HEK293 (cell line): ENCODE results near the gene ATP5PO.

Source experiments
- KLF7 ChIP-seq: fragments of 450-650 bp; formaldehyde crosslinking; IDR thresholded peaks from 2 replicates; pipeline ENCODE4 v1.5.1; 2016; ENCODE audit warnings: missing biosample characterization, missing genetic modification characterization, borderline replicate concordance
- OSR2 ChIP-seq: fragments of 450-650 bp; formaldehyde crosslinking; IDR thresholded peaks from 2 replicates; pipeline ENCODE4 v1.5.1; 2016; ENCODE audit warnings: missing biosample characterization, missing genetic modification characterization
- SETDB1 ChIP-seq: IDR thresholded peaks from one replicate; pipeline ENCODE4 v1.6.1; 2017; ENCODE audit warnings: mild to moderate bottlenecking, low read length, moderate library complexity, mixed read lengths; ENCODE audit not compliant: insufficient read length
- ZBTB48 ChIP-seq: fragments of 450-650 bp; formaldehyde crosslinking; IDR thresholded peaks from 2 replicates; pipeline ENCODE4 v1.5.1; 2016; ENCODE audit warnings: missing biosample characterization, missing genetic modification characterization
- ZNF138 ChIP-seq: fragments of 450-650 bp; formaldehyde crosslinking; IDR thresholded peaks from 2 replicates; pipeline ENCODE4 v1.5.1; 2016; ENCODE audit warnings: missing biosample characterization, missing genetic modification characterization, borderline replicate concordance
- ZNF155 ChIP-seq: fragments of 450-650 bp; formaldehyde crosslinking; IDR thresholded peaks from 2 replicates; pipeline ENCODE4 v1.5.1; 2016; ENCODE audit warnings: missing biosample characterization, missing genetic modification characterization
- ZNF223 ChIP-seq: fragments of 450-650 bp; formaldehyde crosslinking; IDR thresholded peaks from 2 replicates; pipeline ENCODE4 v1.5.1; 2016; ENCODE audit warnings: missing biosample characterization, missing genetic modification characterization
- ZNF292 ChIP-seq: fragments of 450-650 bp; formaldehyde crosslinking; IDR thresholded peaks from 2 replicates; pipeline ENCODE4 v1.5.1; 2016; ENCODE audit warnings: low read depth, missing biosample characterization, missing genetic modification characterization, borderline replicate concordance
- ZNF341 ChIP-seq: fragments of 450-650 bp; formaldehyde crosslinking; IDR thresholded peaks from 2 replicates; pipeline ENCODE4; 2016; ENCODE audit warnings: low read depth, missing biosample characterization, missing genetic modification characterization
- ZNF529 ChIP-seq: fragments of 450-650 bp; formaldehyde crosslinking; IDR thresholded peaks from 2 replicates; pipeline ENCODE4 v1.5.1; 2017; ENCODE audit warnings: missing genetic modification characterization, missing biosample characterization; ENCODE audit not compliant: insufficient replicate concordance
- ZNF571 ChIP-seq: fragments of 450-650 bp; formaldehyde crosslinking; IDR thresholded peaks from 2 replicates; pipeline ENCODE4 v1.5.0; 2017; ENCODE audit warnings: missing biosample characterization, missing genetic modification characterization
- ZNF660 ChIP-seq: fragments of 450-650 bp; IDR thresholded peaks from 2 replicates; pipeline ENCODE4 v1.5.1; 2018; ENCODE audit warnings: missing biosample characterization, mild to moderate bottlenecking, missing genetic modification characterization
- ZNF747 ChIP-seq: fragments of 450-650 bp; formaldehyde crosslinking; IDR thresholded peaks from 2 replicates; pipeline ENCODE4 v1.5.1; 2016; ENCODE audit warnings: missing biosample characterization, missing genetic modification characterization
- ZNF76 ChIP-seq: fragments of 450-650 bp; formaldehyde crosslinking; IDR thresholded peaks from 2 replicates; pipeline ENCODE4; 2016; ENCODE audit warnings: low read depth, missing biosample characterization, missing genetic modification characterization, borderline replicate concordance
- ZNF791 ChIP-seq: fragments of 450-650 bp; formaldehyde crosslinking; IDR thresholded peaks from 2 replicates; pipeline ENCODE4 v1.5.1; 2016; ENCODE audit warnings: missing biosample characterization, missing genetic modification characterization
- ZSCAN16 ChIP-seq: fragments of 450-650 bp; formaldehyde crosslinking; IDR thresholded peaks from 2 replicates; pipeline ENCODE4 v1.5.1; 2016; ENCODE audit warnings: missing biosample characterization, missing genetic modification characterization
- ZSCAN30 ChIP-seq: fragments of 450-650 bp; IDR thresholded peaks from 2 replicates; pipeline ENCODE4 v1.5.1; 2018; ENCODE audit warnings: missing biosample characterization, mild to moderate bottlenecking, missing genetic modification characterization, moderate library complexity
- TF ChIP-seq, protein P1 (sequence below): fragments of 450-650 bp; formaldehyde crosslinking; IDR thresholded peaks from 2 replicates; pipeline ENCODE4 v1.5.1; 2016; ENCODE audit warnings: missing biosample characterization, missing genetic modification characterization
- TF ChIP-seq, protein P2 (sequence below): fragments of 450-650 bp; formaldehyde crosslinking; IDR thresholded peaks from 2 replicates; pipeline ENCODE4 v1.5.1; 2016; ENCODE audit warnings: missing biosample characterization, missing genetic modification characterization
- TF ChIP-seq, protein P3 (sequence below): fragments of 450-650 bp; formaldehyde crosslinking; IDR thresholded peaks from 2 replicates; pipeline ENCODE4 v1.5.1; 2016; ENCODE audit warnings: missing biosample characterization, missing genetic modification characterization, borderline replicate concordance
- TF ChIP-seq, protein P4 (sequence below): fragments of 450-650 bp; formaldehyde crosslinking; IDR thresholded peaks from 2 replicates; pipeline ENCODE4 v1.5.1; 2016; ENCODE audit warnings: missing biosample characterization, missing genetic modification characterization
- TF ChIP-seq, protein P5 (sequence below): fragments of 450-650 bp; formaldehyde crosslinking; IDR thresholded peaks from 2 replicates; pipeline ENCODE4 v1.5.1; 2016; ENCODE audit warnings: missing biosample characterization, missing genetic modification characterization
- TF ChIP-seq, protein P6 (sequence below): sonication (generic); formaldehyde crosslinking; IDR thresholded peaks from 2 replicates; pipeline ENCODE4 v1.8.1; 2022; ENCODE audit warnings: mild to moderate bottlenecking, moderate library complexity, missing genetic modification reagents
- TF ChIP-seq, protein P7 (sequence below): fragments of 450-650 bp; formaldehyde crosslinking; IDR thresholded peaks from 2 replicates; pipeline ENCODE4 v1.5.1; 2016; ENCODE audit warnings: missing biosample characterization, missing genetic modification characterization

ATP5PO gene

DNA sequence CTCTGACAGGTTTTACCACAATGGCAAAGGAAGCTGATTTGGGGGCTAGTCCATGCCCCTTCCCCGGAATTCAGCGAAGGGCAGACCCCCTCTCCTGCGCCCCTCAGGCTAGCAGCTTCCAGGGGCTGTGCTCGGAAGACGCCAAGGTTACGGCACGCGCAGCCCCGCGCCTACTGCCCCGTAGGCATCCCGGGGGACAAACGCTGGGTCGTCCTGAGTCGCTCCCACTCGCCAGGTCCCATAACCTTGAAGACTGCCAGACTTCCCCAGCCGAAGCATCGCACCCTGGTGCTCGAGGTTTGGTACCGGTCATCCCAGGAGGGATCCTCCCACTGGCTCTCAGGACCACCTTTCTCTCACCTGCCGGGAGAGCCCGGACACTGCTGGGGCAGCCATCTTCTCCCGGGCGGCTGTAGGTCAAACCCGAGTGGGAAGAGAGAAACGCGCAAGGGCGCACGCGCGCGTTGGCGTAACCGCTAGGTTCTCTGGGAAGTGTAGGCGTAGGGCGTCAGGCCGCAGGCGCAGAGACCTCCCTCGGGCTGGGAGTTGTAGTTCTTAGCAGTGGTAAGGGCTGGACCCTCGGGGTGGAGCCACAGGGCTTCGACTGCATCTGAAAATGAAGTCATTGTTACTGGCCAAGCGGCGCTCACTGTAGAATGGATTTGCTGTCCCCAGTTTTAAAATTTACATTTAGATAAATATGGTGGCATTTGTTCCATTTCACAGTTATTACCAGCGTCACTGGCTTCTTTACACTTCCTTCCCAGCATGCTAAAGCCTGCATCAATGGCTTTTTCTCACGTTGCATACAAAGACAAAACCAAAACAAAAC, at the start of gene ATP5PO (continued):
- no peak for TF ChIP-seq ZNF747 (tag by site-specific recombination)
- TF ChIP-seq, protein P1, sequence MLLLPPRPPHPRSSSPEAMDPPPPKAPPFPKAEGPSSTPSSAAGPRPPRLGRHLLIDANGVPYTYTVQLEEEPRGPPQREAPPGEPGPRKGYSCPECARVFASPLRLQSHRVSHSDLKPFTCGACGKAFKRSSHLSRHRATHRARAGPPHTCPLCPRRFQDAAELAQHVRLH (tag by site-specific recombination), result no peak
- TF ChIP-seq, protein P2, sequence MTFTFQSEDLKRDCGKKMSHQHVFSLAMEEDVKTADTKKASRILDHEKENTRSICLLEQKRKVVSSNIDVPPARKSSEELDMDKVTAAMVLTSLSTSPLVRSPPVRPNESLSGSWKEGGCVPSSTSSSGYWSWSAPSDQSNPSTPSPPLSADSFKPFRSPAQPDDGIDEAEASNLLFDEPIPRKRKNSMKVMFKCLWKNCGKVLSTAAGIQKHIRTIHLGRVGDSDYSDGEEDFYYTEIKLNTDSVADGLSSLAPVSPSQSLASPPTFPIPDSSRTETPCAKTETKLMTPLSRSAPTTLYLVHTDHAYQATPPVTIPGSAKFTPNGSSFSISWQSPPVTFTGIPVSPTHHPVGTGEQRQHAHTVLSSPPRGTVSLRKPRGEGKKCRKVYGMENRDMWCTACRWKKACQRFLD (tag by site-specific recombination), result no peak
- TF ChIP-seq, protein P3, sequence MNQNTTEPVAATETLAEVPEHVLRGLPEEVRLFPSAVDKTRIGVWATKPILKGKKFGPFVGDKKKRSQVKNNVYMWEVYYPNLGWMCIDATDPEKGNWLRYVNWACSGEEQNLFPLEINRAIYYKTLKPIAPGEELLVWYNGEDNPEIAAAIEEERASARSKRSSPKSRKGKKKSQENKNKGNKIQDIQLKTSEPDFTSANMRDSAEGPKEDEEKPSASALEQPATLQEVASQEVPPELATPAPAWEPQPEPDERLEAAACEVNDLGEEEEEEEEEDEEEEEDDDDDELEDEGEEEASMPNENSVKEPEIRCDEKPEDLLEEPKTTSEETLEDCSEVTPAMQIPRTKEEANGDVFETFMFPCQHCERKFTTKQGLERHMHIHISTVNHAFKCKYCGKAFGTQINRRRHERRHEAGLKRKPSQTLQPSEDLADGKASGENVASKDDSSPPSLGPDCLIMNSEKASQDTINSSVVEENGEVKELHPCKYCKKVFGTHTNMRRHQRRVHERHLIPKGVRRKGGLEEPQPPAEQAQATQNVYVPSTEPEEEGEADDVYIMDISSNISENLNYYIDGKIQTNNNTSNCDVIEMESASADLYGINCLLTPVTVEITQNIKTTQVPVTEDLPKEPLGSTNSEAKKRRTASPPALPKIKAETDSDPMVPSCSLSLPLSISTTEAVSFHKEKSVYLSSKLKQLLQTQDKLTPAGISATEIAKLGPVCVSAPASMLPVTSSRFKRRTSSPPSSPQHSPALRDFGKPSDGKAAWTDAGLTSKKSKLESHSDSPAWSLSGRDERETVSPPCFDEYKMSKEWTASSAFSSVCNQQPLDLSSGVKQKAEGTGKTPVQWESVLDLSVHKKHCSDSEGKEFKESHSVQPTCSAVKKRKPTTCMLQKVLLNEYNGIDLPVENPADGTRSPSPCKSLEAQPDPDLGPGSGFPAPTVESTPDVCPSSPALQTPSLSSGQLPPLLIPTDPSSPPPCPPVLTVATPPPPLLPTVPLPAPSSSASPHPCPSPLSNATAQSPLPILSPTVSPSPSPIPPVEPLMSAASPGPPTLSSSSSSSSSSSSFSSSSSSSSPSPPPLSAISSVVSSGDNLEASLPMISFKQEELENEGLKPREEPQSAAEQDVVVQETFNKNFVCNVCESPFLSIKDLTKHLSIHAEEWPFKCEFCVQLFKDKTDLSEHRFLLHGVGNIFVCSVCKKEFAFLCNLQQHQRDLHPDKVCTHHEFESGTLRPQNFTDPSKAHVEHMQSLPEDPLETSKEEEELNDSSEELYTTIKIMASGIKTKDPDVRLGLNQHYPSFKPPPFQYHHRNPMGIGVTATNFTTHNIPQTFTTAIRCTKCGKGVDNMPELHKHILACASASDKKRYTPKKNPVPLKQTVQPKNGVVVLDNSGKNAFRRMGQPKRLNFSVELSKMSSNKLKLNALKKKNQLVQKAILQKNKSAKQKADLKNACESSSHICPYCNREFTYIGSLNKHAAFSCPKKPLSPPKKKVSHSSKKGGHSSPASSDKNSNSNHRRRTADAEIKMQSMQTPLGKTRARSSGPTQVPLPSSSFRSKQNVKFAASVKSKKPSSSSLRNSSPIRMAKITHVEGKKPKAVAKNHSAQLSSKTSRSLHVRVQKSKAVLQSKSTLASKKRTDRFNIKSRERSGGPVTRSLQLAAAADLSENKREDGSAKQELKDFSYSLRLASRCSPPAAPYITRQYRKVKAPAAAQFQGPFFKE (tag by site-specific recombination), result no peak
- no peak for TF ChIP-seq ZNF529 (tag by site-specific recombination)
- TF ChIP-seq ZNF76 (tag by site-specific recombination), result peak; percentile 99
- no peak for TF ChIP-seq ZNF138
- no peak for TF ChIP-seq OSR2 (tag by site-specific recombination)
- TF ChIP-seq ZSCAN30 (tag by site-specific recombination), result no peak
- TF ChIP-seq ZBTB48 (tag by site-specific recombination), result no peak
- TF ChIP-seq ZNF341 (tag by site-specific recombination), result no peak
- no peak for TF ChIP-seq ZNF292 (tag by site-specific recombination)
- TF ChIP-seq, protein P4, sequence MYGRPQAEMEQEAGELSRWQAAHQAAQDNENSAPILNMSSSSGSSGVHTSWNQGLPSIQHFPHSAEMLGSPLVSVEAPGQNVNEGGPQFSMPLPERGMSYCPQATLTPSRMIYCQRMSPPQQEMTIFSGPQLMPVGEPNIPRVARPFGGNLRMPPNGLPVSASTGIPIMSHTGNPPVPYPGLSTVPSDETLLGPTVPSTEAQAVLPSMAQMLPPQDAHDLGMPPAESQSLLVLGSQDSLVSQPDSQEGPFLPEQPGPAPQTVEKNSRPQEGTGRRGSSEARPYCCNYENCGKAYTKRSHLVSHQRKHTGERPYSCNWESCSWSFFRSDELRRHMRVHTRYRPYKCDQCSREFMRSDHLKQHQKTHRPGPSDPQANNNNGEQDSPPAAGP, result 0 out of 2 replicates have a peak, but pooled peaks have one; percentile 34
- TF ChIP-seq KLF7 (tag by site-specific recombination), result no peak
- no peak for TF ChIP-seq SETDB1
- no peak for TF ChIP-seq ZNF223 (tag by site-specific recombination)
- no peak for TF ChIP-seq ZNF571 (tag by site-specific recombination)
- no peak for TF ChIP-seq ZSCAN16 (tag by site-specific recombination)
- TF ChIP-seq, protein P5, sequence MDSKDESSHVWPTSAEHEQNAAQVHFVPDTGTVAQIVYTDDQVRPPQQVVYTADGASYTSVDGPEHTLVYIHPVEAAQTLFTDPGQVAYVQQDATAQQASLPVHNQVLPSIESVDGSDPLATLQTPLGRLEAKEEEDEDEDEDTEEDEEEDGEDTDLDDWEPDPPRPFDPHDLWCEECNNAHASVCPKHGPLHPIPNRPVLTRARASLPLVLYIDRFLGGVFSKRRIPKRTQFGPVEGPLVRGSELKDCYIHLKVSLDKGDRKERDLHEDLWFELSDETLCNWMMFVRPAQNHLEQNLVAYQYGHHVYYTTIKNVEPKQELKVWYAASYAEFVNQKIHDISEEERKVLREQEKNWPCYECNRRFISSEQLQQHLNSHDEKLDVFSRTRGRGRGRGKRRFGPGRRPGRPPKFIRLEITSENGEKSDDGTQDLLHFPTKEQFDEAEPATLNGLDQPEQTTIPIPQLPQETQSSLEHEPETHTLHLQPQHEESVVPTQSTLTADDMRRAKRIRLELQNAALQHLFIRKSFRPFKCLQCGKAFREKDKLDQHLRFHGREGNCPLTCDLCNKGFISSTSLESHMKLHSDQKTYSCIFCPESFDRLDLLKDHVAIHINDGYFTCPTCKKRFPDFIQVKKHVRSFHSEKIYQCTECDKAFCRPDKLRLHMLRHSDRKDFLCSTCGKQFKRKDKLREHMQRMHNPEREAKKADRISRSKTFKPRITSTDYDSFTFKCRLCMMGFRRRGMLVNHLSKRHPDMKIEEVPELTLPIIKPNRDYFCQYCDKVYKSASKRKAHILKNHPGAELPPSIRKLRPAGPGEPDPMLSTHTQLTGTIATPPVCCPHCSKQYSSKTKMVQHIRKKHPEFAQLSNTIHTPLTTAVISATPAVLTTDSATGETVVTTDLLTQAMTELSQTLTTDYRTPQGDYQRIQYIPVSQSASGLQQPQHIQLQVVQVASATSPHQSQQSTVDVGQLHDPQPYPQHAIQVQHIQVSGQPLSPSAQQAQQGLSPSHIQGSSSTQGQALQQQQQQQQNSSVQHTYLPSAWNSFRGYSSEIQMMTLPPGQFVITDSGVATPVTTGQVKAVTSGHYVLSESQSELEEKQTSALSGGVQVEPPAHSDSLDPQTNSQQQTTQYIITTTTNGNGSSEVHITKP, result 0 out of 2 replicates have a peak, but pooled peaks have one; percentile 19
- TF ChIP-seq, protein P6, sequence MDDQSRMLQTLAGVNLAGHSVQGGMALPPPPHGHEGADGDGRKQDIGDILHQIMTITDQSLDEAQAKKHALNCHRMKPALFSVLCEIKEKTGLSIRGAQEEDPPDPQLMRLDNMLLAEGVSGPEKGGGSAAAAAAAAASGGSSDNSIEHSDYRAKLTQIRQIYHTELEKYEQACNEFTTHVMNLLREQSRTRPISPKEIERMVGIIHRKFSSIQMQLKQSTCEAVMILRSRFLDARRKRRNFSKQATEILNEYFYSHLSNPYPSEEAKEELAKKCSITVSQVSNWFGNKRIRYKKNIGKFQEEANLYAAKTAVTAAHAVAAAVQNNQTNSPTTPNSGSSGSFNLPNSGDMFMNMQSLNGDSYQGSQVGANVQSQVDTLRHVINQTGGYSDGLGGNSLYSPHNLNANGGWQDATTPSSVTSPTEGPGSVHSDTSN (CRISPR knock-in tag), result 0 out of 2 replicates have a peak, but pooled peaks have one; percentile 60
- TF ChIP-seq ZNF155 (tag by site-specific recombination), result no peak
- TF ChIP-seq, protein P7, sequence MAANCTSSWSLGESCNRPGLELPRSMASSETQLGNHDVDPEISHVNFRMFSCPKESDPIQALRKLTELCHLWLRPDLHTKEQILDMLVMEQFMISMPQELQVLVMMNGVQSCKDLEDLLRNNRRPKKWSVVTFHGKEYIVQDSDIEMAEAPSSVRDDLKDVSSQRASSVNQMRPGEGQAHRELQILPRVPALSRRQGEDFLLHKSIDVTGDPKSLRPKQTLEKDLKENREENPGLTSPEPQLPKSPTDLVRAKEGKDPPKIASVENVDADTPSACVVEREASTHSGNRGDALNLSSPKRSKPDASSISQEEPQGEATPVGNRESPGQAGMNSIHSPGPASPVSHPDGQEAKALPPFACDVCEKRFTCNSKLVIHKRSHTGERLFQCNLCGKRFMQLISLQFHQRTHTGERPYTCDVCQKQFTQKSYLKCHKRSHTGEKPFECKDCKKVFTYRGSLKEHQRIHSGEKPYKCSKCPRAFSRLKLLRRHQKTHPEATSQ (tag by site-specific recombination), result peak; percentile 60; the same call in 1 of the 2 replicates
- TF ChIP-seq ZNF660 (tag by site-specific recombination), result 0 out of 2 replicates have a peak, but pooled peaks have one; percentile 27
- TF ChIP-seq ZNF791 (tag by site-specific recombination), result no peak
